A549 (cell line): ENCODE results near the gene ZC3H12D. TPM values are rescaled to one million over a fixed set of nuclear protein-coding genes. Genes with fewer than 3 reads are reported as not detected.

Experiments used
- ATAC-seq, 2 experiments: fragments of 200-7000 bp in 1 of 2; fragments of >200 bp in 1 of 2; cut with Nextera tagmentation in 1 of 2; cut with Tn5 transposase in 1 of 2; 3 replicates each; pipeline versions ENCODE4 v1.8.0 to v1.9.1; 2018 to 2020; ENCODE audit warnings: mild to moderate bottlenecking in 1 of 2, moderate library complexity in 1 of 2
- CTCF ChIA-PET: fragments of 300-600 bp; sonication (Branson Sonifier 250); formaldehyde crosslinking; extraction: SDS; loops from one replicate; lab custom pipeline; 2021; ENCODE audit warnings: antibody characterized with exemption, inconsistent platforms; lab: Yijun Ruan, JAX
- POLR2A ChIA-PET: fragments of 350-600 bp; formaldehyde crosslinking; extraction: SDS; loops from one replicate; lab custom pipeline; 2021; ENCODE audit warnings: antibody characterized with exemption, inconsistent platforms; lab: Yijun Ruan, JAX
- DNase-seq, 2 experiments: peaks; one replicate each; pipeline versions ENCODE4 v3.0.0 to v3.0.0-alpha.2; 2011 to 2016; ENCODE audit warnings: low read depth in 1 of 2, low spot score in 1 of 2
- FAIRE-seq: peaks from 2 replicates; lab custom pipeline; 2011; peaks lifted over from hg19 to GRCh38; lab: Jason Lieb, UNC
- H3K27ac ChIP-seq, 2 experiments: fragments of >200 bp; sonication (Bioruptor Twin); formaldehyde crosslinking; 3 replicates each; pipeline ENCODE4 v1.5.1; 2016 to 2017
- H3K4me1 ChIP-seq: fragments of >200 bp; sonication (Bioruptor Twin); formaldehyde crosslinking; 3 replicates; pipeline ENCODE4 v1.6.1; 2016
- H3K4me2 ChIP-seq: fragments of >200 bp; sonication (Bioruptor Twin); formaldehyde crosslinking; 3 replicates; pipeline ENCODE4 v1.6.1; 2016
- H3K4me3 ChIP-seq: fragments of >200 bp; sonication (Bioruptor Twin); formaldehyde crosslinking; 3 replicates; pipeline ENCODE4 v1.5.1; 2016
- H3K9me3 ChIP-seq: fragments of >200 bp; sonication (Bioruptor Twin); formaldehyde crosslinking; 3 replicates; pipeline ENCODE4 v1.6.1; 2016
- ATOH8 ChIP-seq: fragments of 250-450 bp; sonication (Bioruptor Pico); IDR thresholded peaks from 2 replicates; pipeline ENCODE4 v1.5.0; 2020; ENCODE audit warnings: low read depth, mild to moderate bottlenecking, moderate library complexity
- BCL3 ChIP-seq: fragments of >200 bp; sonication (Bioruptor Twin); formaldehyde crosslinking; IDR thresholded peaks from 3 replicates; pipeline ENCODE4 v1.6.1; 2016
- BHLHE40 ChIP-seq: IDR thresholded peaks from 2 replicates; pipeline ENCODE4 v1.6.1; 2012; ENCODE audit warnings: low read depth, low read length, inconsistent platforms
- CHD2 ChIP-seq: fragments of 150-350 bp; IDR thresholded peaks from 2 replicates; pipeline ENCODE4 v1.6.1; 2014; ENCODE audit warnings: low read length; ENCODE audit not compliant: partially characterized antibody
- EHF ChIP-seq: fragments of 250-450 bp; sonication (Bioruptor Pico); IDR thresholded peaks from 2 replicates; pipeline ENCODE4 v1.5.0; 2020; ENCODE audit warnings: mild to moderate bottlenecking
- ESRRA ChIP-seq: fragments of 150-350 bp; IDR thresholded peaks from 2 replicates; pipeline ENCODE4 v1.6.1; 2014; ENCODE audit warnings: mild to moderate bottlenecking, low read length, borderline replicate concordance
- FOXS1 ChIP-seq: fragments of 250-450 bp; sonication (Bioruptor Pico); IDR thresholded peaks from 2 replicates; pipeline ENCODE4 v1.5.0; 2020; ENCODE audit warnings: mild to moderate bottlenecking, moderate library complexity
- HEYL ChIP-seq: fragments of 250-450 bp; sonication (Bioruptor Pico); IDR thresholded peaks from 2 replicates; pipeline ENCODE4 v1.8.0; 2021; ENCODE audit warnings: mild to moderate bottlenecking, moderate library complexity
- HMGXB4 ChIP-seq: fragments of 250-450 bp; sonication (Bioruptor Pico); IDR thresholded peaks from 2 replicates; pipeline ENCODE4 v1.5.0; 2021; ENCODE audit warnings: mild to moderate bottlenecking, moderate library complexity, borderline replicate concordance
- HOXA7 ChIP-seq: fragments of 250-450 bp; sonication (Bioruptor Pico); IDR thresholded peaks from 2 replicates; pipeline ENCODE4 v1.5.0; 2020; ENCODE audit warnings: mild to moderate bottlenecking, moderate library complexity
- HOXB13 ChIP-seq: fragments of 250-450 bp; sonication (Bioruptor Pico); IDR thresholded peaks from 2 replicates; pipeline ENCODE4 v1.5.0; 2020; ENCODE audit warnings: low read depth, mild to moderate bottlenecking, moderate library complexity
- JUN ChIP-seq, 2 experiments: fragments of >200 bp; sonication (Bioruptor Twin); formaldehyde crosslinking; IDR thresholded peaks; 2 replicates in 1 of 2; 3 replicates in 1 of 2; pipeline ENCODE4 v1.6.1; 2016 to 2017
- JUNB ChIP-seq: fragments of >200 bp; sonication (Bioruptor Twin); formaldehyde crosslinking; IDR thresholded peaks from 2 replicates; pipeline ENCODE4 v1.6.1; 2016
- KDM1A ChIP-seq: fragments of 200-600 bp; sonication (generic); IDR thresholded peaks from 2 replicates; pipeline ENCODE4 v1.6.1; 2016; ENCODE audit warnings: low read depth, mild to moderate bottlenecking
- MAZ ChIP-seq: fragments of 150-350 bp; IDR thresholded peaks from 2 replicates; pipeline ENCODE4 v1.6.1; 2014; ENCODE audit warnings: antibody characterized with exemption, low read depth, low read length, borderline replicate concordance
- NFE2L2 ChIP-seq: fragments of 150-350 bp; conservative IDR thresholded peaks from 2 replicates; pipeline ENCODE4 v1.6.1; 2014; ENCODE audit warnings: low read length
- RAD21 ChIP-seq, 2 experiments: fragments of >200 bp in 1 of 2; sonication (Bioruptor Twin) in 1 of 2; formaldehyde crosslinking in 1 of 2; IDR thresholded peaks in 1 of 2; conservative IDR thresholded peaks in 1 of 2; 2 replicates in 1 of 2; 3 replicates in 1 of 2; pipeline ENCODE4 v1.6.1; 2012 to 2018; ENCODE audit warnings: inconsistent platforms in 1 of 2
- REST ChIP-seq: fragments of 200-600 bp; sonication (generic); IDR thresholded peaks from 2 replicates; pipeline ENCODE4 v1.6.1; 2016; ENCODE audit warnings: antibody characterized with exemption, mild to moderate bottlenecking, moderate library complexity
- SMC3 ChIP-seq: fragments of >200 bp; sonication (Bioruptor Twin); formaldehyde crosslinking; IDR thresholded peaks from 3 replicates; pipeline ENCODE4 v1.6.1; 2018; ENCODE audit warnings: inconsistent platforms
- ZSCAN20 ChIP-seq: fragments of 250-450 bp; sonication (Bioruptor Pico); IDR thresholded peaks from 2 replicates; pipeline ENCODE4 v1.8.0; 2022; ENCODE audit warnings: mild to moderate bottlenecking, moderate library complexity
- WGBS: methylation state at CpG from one replicate; pipeline ENCODE4 v1.1.6; 2017; ENCODE audit errors: missing lambda C conversion rate; 5-methylcytosine and 5-hydroxymethylcytosine counted together
- polyA plus RNA-seq, 4 experiments: library from polyadenylated mRNA; depleted of rRNA in 3 of 4; stranded (reverse); fragments of >200 nt; fragmentation: RNase III in 1 of 4; extraction: RNeasy Plus Mini Kit Qiagen cat#74134 plus additional on column Dnase treatment in 1 of 4; gene quantifications; 2 replicates in 3 of 4; 3 replicates in 1 of 4; pipeline ENCODE4 v1.2.3, GENCODE V29; 2011 to 2017

Gene ZC3H12D
- polyA plus RNA-seq, 2 of the 4 experiments (the other 2 are of a cell fraction) = 0.04 to 0.12 TPM

- TF ChIP-seq REST = no peak
- TF ChIP-seq MAZ = no peak
- TF ChIP-seq HEYL = no peak
- TF ChIP-seq FOXS1 (CRISPR knock-in tag) = no peak
- TF ChIP-seq BHLHE40 = no peak
- no peak for TF ChIP-seq BCL3
- no peak for TF ChIP-seq HOXA7 (CRISPR knock-in tag)
- no peak for TF ChIP-seq ESRRA
- TF ChIP-seq, all 56 proteins: peak for 0
Observed at GRCh38 chr6:149492798-149493343, 8.1 kb upstream of the ZC3H12D start (continued).

- Histone ChIP-seq H3K27ac (no peak overlapping the region), H3K4me3 (no peak overlapping the region), H3K9me3 (no peaks in the 10 kb centered on the region), H3K4me2 (no peak overlapping the region), H3K4me1 (peaks cover 8% of the 10 kb centered on the region)
- POLR2A ChIA-PET = no interaction called here
- CTCF ChIA-PET = interaction anchor here (1.3 kb wide), 1 partner anchor 56 kb away, joined by 3 read pairs; the partner anchor contains the start of gene PPIL4
- 84% methylated on average over 4 of the region's 4 CpGs for WGBS
- DNase-seq (no peak), ATAC-seq (no peak), FAIRE-seq (no peak)
- TF ChIP-seq KDM1A (no peak), JUN (IDR thresholded peaks at IDR 0.05) (no peak), JUNB (no peak), REST (no peak), HMGXB4 (CRISPR knock-in tag) (no peak), ATOH8 (CRISPR knock-in tag) (no peak), NFE2L2 (no peak), EHF (CRISPR knock-in tag) (no peak), ZSCAN20 (CRISPR knock-in tag) (no peak), BCL3 (no peak), CHD2 (no peak), HOXB13 (no peak), RAD21 (conservative IDR thresholded peaks at IDR 0.05 in 1 of 2, IDR thresholded peaks at IDR 0.05 in 1 of 2) (no peak), SMC3 (no peak)
Observed at GRCh38 chr6:149489967-149490366, 5.2 kb upstream of the ZC3H12D start.
